ENCODE measurements around the gene PER3. TPM values are rescaled to one million over a fixed set of nuclear protein-coding genes. Genes with fewer than 3 reads are reported as not detected.

The PER3 gene
- total RNA-seq, 1 experiment from 2014 or later, result 5.8 TPM

GRCh38 chr1:7761103-7761502, 23.0 kb upstream of the PER3 start:
- Histone ChIP-seq H3K9ac (ENCODE audit: low read length) (no peak overlapping the region), H3K4me3 (replicated peaks in 1 of 2; ENCODE audit: low read depth in 1 of 2, low read length in 2 of 2) (no peak overlapping the region), H3K9me3 (ENCODE audit: control insufficient read depth in 1 of 2, insufficient read depth in 1 of 2, low read depth in 1 of 2, low read length in 2 of 2) (no peaks in the 10 kb centered on the region), H4K20me1 (ENCODE audit: insufficient read depth) (no peaks in the 10 kb centered on the region), H3K27ac (ENCODE audit: low read depth, low read length) (no peak overlapping the region), H2AFZ (ENCODE audit: low read depth, low read length, poor library complexity, severe bottlenecking) (no peak overlapping the region), H3K27me3 (ENCODE audit: insufficient read depth, low read length) (no peaks in the 10 kb centered on the region), H3K79me2 (ENCODE audit: insufficient read depth, low read length) (no peaks in the 10 kb centered on the region), H3K4me2 (ENCODE audit: low read length) (no peak overlapping the region), H3K36me3 (ENCODE audit: control insufficient read depth in 1 of 2, insufficient read depth in 2 of 2, low read length in 2 of 2) (no peaks in the 10 kb centered on the region), H3K4me1 (ENCODE audit: control insufficient read depth in 1 of 2, insufficient read depth in 2 of 2, low read length in 2 of 2) (no peaks in the 10 kb centered on the region), H3K9me2 (ENCODE audit: insufficient read depth) (no peaks in the 10 kb centered on the region)
- DNase-seq (ENCODE audit: low read depth, low spot score) (no peak), ATAC-seq (no peak)
- TF ChIP-seq ATF3 (IDR thresholded peaks at IDR 0.05) (no peak), ELF1 (IDR thresholded peaks at IDR 0.05; ENCODE audit: borderline replicate concordance, low read depth) (no peak), EZH2 (IDR thresholded peaks at IDR 0.05) (no peak), EGR1 (IDR thresholded peaks at IDR 0.05; ENCODE audit: low read depth) (no peak), MAX (IDR thresholded peaks at IDR 0.05) (no peak), ZNF274 (IDR thresholded peaks at IDR 0.05; ENCODE audit: low read depth, low read length) (no peak), SIN3A (IDR thresholded peaks at IDR 0.05; ENCODE audit: low read depth) (no peak), ZFX (IDR thresholded peaks at IDR 0.05) (no peak), EZH2phosphoT487 (IDR thresholded peaks at IDR 0.05; ENCODE audit: borderline replicate concordance) (no peak), POLR2AphosphoS5 (IDR thresholded peaks at IDR 0.05; ENCODE audit: low read depth, low read length) (no peak), POLR2A (IDR thresholded peaks at IDR 0.05; ENCODE audit: borderline replicate concordance, extremely low read depth, insufficient read depth, insufficient read length) (no peak), SP1 (IDR thresholded peaks at IDR 0.05; ENCODE audit: low read depth) (no peak), REST (IDR thresholded peaks at IDR 0.05; ENCODE audit: low read depth) (no peak), CTCF (IDR thresholded peaks at IDR 0.05 in 2 of 3, conservative IDR thresholded peaks at IDR 0.05 in 1 of 3; ENCODE audit: borderline replicate concordance in 1 of 3, insufficient read depth in 1 of 3, low read depth in 2 of 3, low read length in 2 of 3) (no peak)
- RAD21 ChIA-PET (ENCODE audit: low non-redundant PET in 1 of 2, low total read pairs in 2 of 2, uncharacterized antibody in 2 of 2, unreplicated experiment in 2 of 2), result interaction anchor here in 1 of 2 experiments (0.5 kb wide), 1 partner anchor 93 kb away, joined by 3 read pairs; no protein-coding TSS in a partner anchor
- POLR2A ChIA-PET, result no interaction called here
- CTCF ChIA-PET, result interaction anchor here (1.2 to 2.8 kb wide), 2 partner anchors 8 to 91 kb away, joined by 3 to 12 read pairs; no protein-coding TSS in a partner anchor
- intact Hi-C loops (cut with micrococcal nuclease), result no loop called here
- no TSS peak for BruUV-seq (replicated peaks)

All from HCT116 (cell line).